Breast epithelium (tissue), 3 donors: ENCODE data around the gene CCL27.

Source experiments
- CTCF ChIP-seq, 3 donors: fragments of 450-650 bp; IDR thresholded peaks; one replicate each; pipeline ENCODE4 v1.5.1; 2016 to 2017; ENCODE audit warnings: antibody characterized with exemption in 3 of 3, mild to moderate bottlenecking in 3 of 3, moderate library complexity in 3 of 3
- POLR2A ChIP-seq: fragments of 450-650 bp; IDR thresholded peaks from one replicate; pipeline ENCODE4 v1.6.1; 2016; ENCODE audit warnings: antibody characterized with exemption, mild to moderate bottlenecking, moderate library complexity

GRCh38 chr9:34652602-34653000, 9.9 kb downstream of the CCL27 start:
- no peak for TF ChIP-seq POLR2A
- TF ChIP-seq CTCF (IDR thresholded peaks at IDR 0.05) = no peak
